H1 (cell line): ENCODE results near the gene AHDC1.

Experiments
- CTCF ChIP-seq, 3 experiments: IDR thresholded peaks; 1 replicate in 2 of 3; 2 replicates in 1 of 3; pipeline versions ENCODE4 v1.5.1 to v1.6.1; 2011; ENCODE audit warnings: low read length in 3 of 3, mild to moderate bottlenecking in 3 of 3, inconsistent platforms in 2 of 3, low read depth in 1 of 3, moderate library complexity in 1 of 3; ENCODE audit not compliant: insufficient read depth in 1 of 3; ENCODE audit errors: control extremely low read depth in 1 of 3
- EZH2 ChIP-seq: fragments of 200-600 bp; sonication (generic); IDR thresholded peaks from 2 replicates; pipeline ENCODE4 v1.7.1; 2012; ENCODE audit warnings: low read depth, mild to moderate bottlenecking, moderate library complexity, low read length, inconsistent platforms; ENCODE audit not compliant: severe bottlenecking
- POLR2AphosphoS5 ChIP-seq: IDR thresholded peaks from 2 replicates; pipeline ENCODE4 v1.6.1; 2011; ENCODE audit warnings: low read depth, low read length
- TBP ChIP-seq: IDR thresholded peaks from 2 replicates; pipeline ENCODE4 v1.6.1; 2011; ENCODE audit warnings: low read depth, low read length, improper control_type of control experiment

DNA sequence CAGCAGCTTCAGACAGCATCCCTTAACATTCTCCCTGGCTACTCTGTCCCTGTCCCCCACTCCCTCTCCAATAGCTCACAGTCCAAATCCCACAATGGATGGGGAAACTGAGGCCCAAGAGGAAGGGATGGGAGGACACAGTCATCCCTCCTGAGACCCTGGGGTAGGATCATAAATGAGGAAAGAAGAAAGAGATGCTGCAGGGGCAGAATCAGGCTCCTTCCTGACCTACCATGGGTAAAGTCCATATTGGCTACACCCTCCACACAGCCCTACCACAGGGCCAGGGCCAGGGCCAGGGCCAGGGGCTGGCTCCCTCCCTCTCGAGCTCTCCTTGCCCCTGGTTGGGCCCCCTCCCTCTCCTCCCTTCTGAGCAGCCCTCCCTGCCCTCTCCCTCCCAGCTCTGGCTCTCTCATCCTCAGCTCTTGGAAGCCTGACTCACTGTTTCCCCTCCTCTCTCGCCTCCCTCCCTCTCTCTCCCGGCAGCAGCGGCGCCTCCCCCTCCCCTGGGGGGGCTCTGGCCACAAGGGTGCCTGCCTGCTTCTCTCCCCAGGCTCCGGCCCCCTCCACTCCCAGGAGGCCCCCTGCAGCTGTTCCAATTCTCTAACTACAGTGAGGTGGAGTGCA, 4.9 kb downstream of the AHDC1 start:
- TF ChIP-seq TBP (no peak), EZH2 (no peak), CTCF (IDR thresholded peaks at IDR 0.05; ENCODE audit: control extremely low read depth in 1 of 3, insufficient read depth in 1 of 3, low read depth in 1 of 3, low read length in 3 of 3) (no peak), POLR2AphosphoS5 (no peak)
